ENCODE measurements around the gene TBC1D5. TPM values are rescaled to one million over a fixed set of nuclear protein-coding genes. Genes with fewer than 3 reads are reported as not detected.

The TBC1D5 gene
- total RNA-seq, 1 experiment from 2014 or later: 26.1 TPM

GRCh38 chr3:17355591-17355990 is 386.8 kb downstream of the TBC1D5 start:
- H3K4me3 Mint-ChIP-seq: no peak overlapping the region
- ChIA-PET POLR2A (no interaction called here), CTCF (no interaction called here)
- H3K27me3 Mint-ChIP-seq (ENCODE audit: low read depth): no peaks in the 10 kb centered on the region
- H3K4me1 Mint-ChIP-seq: peaks cover 13% of the 10 kb centered on the region
- H3K27ac Mint-ChIP-seq: no peak overlapping the region
- H3K9me3 Mint-ChIP-seq: no peaks in the 10 kb centered on the region
- no peak for DNase-seq (ENCODE audit: low spot score)
- TF ChIP-seq SOX15 (CRISPR knock-in tag; IDR thresholded peaks at IDR 0.05): no peak
- no peak for TF ChIP-seq CBFB (CRISPR knock-in tag; IDR thresholded peaks at IDR 0.05; ENCODE audit: low read depth)
- TF ChIP-seq IRF2 (CRISPR knock-in tag; IDR thresholded peaks at IDR 0.05; ENCODE audit: borderline replicate concordance, low read depth): no peak
- no peak for TF ChIP-seq ARID4B (CRISPR knock-in tag; IDR thresholded peaks at IDR 0.05; ENCODE audit: borderline replicate concordance)
- TF ChIP-seq RELA (CRISPR knock-in tag; IDR thresholded peaks at IDR 0.05; ENCODE audit: borderline replicate concordance): no peak
- TF ChIP-seq ELF4 (CRISPR knock-in tag; IDR thresholded peaks at IDR 0.05; ENCODE audit: low read depth): no peak
- no peak for TF ChIP-seq PREB (CRISPR knock-in tag; IDR thresholded peaks at IDR 0.05; ENCODE audit: borderline replicate concordance)
- no peak for TF ChIP-seq ZNF416 (CRISPR knock-in tag; IDR thresholded peaks at IDR 0.05)
- TF ChIP-seq STAT6 (CRISPR knock-in tag; conservative IDR thresholded peaks at IDR 0.05; ENCODE audit: low read depth): no peak
- no peak for TF ChIP-seq NFATC4 (CRISPR knock-in tag; IDR thresholded peaks at IDR 0.05)
- TF ChIP-seq ZNF396 (CRISPR knock-in tag; IDR thresholded peaks at IDR 0.05; ENCODE audit: borderline replicate concordance): no peak
- TF ChIP-seq ZNF532 (CRISPR knock-in tag; IDR thresholded peaks at IDR 0.05; ENCODE audit: borderline replicate concordance): no peak
- TF ChIP-seq ATF2 (CRISPR knock-in tag; IDR thresholded peaks at IDR 0.05; ENCODE audit: borderline replicate concordance, low read depth): no peak
- no peak for TF ChIP-seq CTCF (IDR thresholded peaks at IDR 0.05)
- TF ChIP-seq FOXK1 (CRISPR knock-in tag; IDR thresholded peaks at IDR 0.05): no peak
- no peak for TF ChIP-seq NFE2L1 (CRISPR knock-in tag; IDR thresholded peaks at IDR 0.05)
- TF ChIP-seq NR3C1 (CRISPR knock-in tag; conservative IDR thresholded peaks at IDR 0.05; ENCODE audit: low read depth): no peak
- TF ChIP-seq ZNF281 (CRISPR knock-in tag; IDR thresholded peaks at IDR 0.05): no peak
- no peak for TF ChIP-seq TCF7 (CRISPR knock-in tag; IDR thresholded peaks at IDR 0.05; ENCODE audit: low read depth)
- no peak for ATAC-seq
- no peaks in the 10 kb centered on the region for H3K36me3 Mint-ChIP-seq

Measured in WTC11 (cell line).